ENCODE results near the gene ATF1.

The ATF1 gene

DNA sequence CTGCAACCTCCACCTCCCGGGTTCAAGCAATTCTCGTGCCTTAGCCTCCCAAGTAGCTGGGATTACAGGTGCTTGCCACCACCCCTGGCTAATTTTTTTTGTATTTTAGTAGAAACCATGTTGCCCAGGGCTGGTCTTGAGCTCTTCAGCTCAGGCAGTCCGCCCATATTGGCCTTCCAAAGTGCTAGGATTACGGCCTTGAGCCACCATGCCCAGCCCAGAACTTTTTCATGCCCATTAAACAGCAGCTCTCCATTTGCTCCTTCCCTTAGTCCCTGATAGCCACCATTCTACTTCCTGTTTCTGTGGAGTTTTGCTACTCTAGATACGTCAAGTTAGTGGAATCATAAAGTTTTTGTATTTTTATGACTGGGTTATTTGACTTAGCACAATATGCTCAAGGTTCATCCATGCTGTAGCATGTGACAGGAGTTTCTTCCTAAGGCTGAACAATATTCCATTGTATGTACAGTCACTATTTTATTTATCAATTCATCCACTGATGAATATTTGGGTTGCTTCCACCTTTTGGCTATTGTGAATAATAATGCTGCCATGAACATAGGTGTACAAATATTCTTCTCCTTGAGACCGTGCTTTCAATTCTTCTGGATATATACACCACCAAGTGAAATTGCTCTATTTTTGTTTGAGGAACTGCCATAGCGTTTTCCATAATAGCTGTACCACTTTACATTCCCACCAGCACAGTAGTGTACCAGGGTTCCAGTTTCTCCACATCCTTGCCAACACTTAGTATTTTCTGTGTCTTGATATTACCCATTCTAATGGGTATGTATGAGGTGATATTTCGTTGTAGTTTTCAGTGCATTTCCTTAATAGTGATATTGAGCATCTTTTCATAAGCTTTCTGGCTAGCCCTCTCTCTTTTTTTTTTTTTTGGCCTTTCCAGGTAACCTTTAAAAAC lies 15.0 kb downstream of the ATF1 start:
- Histone ChIP-seq H3K4me3 (no peak overlapping the region), H3K27ac (no peak overlapping the region), H3K4me1 (no peaks in the 10 kb centered on the region), H3K9me3 (no peaks in the 10 kb centered on the region), H3K27me3 (no peaks in the 10 kb centered on the region), H3K36me3 (peaks cover 11 to 21% (median 19%) of the 10 kb centered on the region in 3 donors)
- TF ChIP-seq, protein P1, sequence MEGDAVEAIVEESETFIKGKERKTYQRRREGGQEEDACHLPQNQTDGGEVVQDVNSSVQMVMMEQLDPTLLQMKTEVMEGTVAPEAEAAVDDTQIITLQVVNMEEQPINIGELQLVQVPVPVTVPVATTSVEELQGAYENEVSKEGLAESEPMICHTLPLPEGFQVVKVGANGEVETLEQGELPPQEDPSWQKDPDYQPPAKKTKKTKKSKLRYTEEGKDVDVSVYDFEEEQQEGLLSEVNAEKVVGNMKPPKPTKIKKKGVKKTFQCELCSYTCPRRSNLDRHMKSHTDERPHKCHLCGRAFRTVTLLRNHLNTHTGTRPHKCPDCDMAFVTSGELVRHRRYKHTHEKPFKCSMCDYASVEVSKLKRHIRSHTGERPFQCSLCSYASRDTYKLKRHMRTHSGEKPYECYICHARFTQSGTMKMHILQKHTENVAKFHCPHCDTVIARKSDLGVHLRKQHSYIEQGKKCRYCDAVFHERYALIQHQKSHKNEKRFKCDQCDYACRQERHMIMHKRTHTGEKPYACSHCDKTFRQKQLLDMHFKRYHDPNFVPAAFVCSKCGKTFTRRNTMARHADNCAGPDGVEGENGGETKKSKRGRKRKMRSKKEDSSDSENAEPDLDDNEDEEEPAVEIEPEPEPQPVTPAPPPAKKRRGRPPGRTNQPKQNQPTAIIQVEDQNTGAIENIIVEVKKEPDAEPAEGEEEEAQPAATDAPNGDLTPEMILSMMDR (IDR thresholded peaks at IDR 0.05), result no peak
- DNase-seq, result no peak
- intact Hi-C loops (cut with DNase I; ENCODE audit: low total_unique reads), result no loop called here

DNA sequence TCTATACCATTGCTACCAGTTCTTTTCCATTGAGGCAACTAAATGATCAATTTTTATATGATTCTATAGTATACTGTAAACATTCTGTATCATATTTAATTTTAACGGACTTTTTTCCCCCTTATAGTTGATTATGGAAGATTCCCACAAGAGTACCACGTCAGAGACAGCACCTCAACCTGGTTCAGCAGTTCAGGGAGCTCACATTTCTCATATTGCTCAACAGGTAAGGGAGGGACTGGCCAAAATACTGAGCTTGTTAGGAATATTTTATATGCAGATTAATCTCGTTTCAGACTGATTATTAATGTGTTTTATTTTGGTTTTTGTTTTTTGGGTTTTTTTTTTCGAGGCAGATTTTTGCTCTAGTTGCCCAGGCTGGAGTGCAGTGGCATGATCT lies 16.1 kb downstream of the ATF1 start:
- no peaks in the 10 kb centered on the region for H3K9me3 ChIP-seq
- no peak overlapping the region for H3K4me3 ChIP-seq
- no peak for DNase-seq
- peaks cover 11 to 21% (median 19%) of the 10 kb centered on the region in 3 donors for H3K36me3 ChIP-seq
- TF ChIP-seq, protein P1 (IDR thresholded peaks at IDR 0.05), result no peak
- no peaks in the 10 kb centered on the region for H3K4me1 ChIP-seq
- H3K27me3 ChIP-seq, result no peaks in the 10 kb centered on the region
- no peak overlapping the region for H3K27ac ChIP-seq
- intact Hi-C loops (cut with DNase I; ENCODE audit: low total_unique reads), result no loop called here

DNA sequence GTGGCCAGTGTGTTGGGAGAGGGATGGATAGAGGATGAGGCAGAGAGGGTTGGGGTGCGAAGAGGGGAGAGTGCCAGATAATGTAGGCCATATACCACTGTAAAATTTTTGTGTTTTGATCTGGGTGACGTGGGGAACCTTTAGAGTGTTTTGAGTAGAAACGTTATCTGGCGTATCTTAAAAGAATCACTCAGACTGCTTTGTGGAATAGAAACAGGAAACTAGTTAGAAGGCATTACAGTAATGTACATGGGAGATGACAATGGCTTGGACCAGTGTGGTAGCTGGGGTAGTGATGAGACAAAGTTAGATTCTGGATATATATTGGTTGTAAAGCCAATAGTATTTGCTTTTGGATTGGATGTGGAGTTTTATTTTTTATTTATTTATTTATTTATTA lies 20.6 kb downstream of the ATF1 start:
- Histone ChIP-seq H3K4me3 (no peak overlapping the region), H3K9me3 (no peaks in the 10 kb centered on the region), H3K4me1 (peaks cover 0 to 15% (median 5%) of the 10 kb centered on the region in 4 donors), H3K36me3 (peaks cover 9 to 29% (median 19%) of the 10 kb centered on the region in 3 donors), H3K27ac (no peak overlapping the region), H3K27me3 (no peaks in the 10 kb centered on the region)
- TF ChIP-seq, protein P1 (IDR thresholded peaks at IDR 0.05), result no peak
- intact Hi-C loops (cut with DNase I; ENCODE audit: low total_unique reads), result no loop called here
- DNase-seq, result no peak

DNA sequence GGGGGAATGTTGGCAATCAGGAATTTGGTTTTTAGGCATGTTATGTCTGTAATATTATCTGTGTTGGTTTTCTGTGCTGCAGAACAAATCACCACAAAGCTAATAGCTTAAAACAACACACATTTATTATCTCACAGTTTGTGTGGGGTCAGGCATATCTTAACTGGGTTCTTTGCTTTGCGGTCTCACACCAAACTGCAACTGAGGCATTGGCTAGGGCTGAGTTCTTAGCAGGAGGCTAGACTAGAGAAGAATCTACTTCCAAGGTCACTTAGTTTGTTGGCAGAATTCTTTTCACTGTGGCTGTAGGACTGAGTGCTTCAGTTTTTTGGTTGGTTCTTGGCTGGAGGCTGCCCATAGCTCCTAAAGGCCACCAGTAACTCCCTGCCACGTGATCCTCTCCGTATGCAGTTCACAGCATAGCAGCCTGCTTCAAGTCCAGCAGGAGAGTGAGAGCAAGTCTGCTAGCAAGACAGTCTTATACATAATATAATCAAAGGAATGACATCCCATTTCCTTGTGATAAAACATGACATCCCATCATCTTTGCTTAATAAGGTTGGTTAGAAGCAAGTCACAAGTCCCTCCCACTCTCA lies 21.6 kb downstream of the ATF1 start:
- peaks cover 9 to 28% (median 19%) of the 10 kb centered on the region in 3 donors for H3K36me3 ChIP-seq
- DNase-seq, result no peak
- H3K4me3 ChIP-seq, result no peak overlapping the region
- H3K27me3 ChIP-seq, result no peaks in the 10 kb centered on the region
- intact Hi-C loops (cut with DNase I; ENCODE audit: low total_unique reads), result no loop called here
- TF ChIP-seq, protein P1 (IDR thresholded peaks at IDR 0.05), result no peak
- H3K27ac ChIP-seq, result no peak overlapping the region
- no peaks in the 10 kb centered on the region for H3K9me3 ChIP-seq
- peaks cover 0 to 15% (median 5%) of the 10 kb centered on the region in 4 donors for H3K4me1 ChIP-seq

DNA sequence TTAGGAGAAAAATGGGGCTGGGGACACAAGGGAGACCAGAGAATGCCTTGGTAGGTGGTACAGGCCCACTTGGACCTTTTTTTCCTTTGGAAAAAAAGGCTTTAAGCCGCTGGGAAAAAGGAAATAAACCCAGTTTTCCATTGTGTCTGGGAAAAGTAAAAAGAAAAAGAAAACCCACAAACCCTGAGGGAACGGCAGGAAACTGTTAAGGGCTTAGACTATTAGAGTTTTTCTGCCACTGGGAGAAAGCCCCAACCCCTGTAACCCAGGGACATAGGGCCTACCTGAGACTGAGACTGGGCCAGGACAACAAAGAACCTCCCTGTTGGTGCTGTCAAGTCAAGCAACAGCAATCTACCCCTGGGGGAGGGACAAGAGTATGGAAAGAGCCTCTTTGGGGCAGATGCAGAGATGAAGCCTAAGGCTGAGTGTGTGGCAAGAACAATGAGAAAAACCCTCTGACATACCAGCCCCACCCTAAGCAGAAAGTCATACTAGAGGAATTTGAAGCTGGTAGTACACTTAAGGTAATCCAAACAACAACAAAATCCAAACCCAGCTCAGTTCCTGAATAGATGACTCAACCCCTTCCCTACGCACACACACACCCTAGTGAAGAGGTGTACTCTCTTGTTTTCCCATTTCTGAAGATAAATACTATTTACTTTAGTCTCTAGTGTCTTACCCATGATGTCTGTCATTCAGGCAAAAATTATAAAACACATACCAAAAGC lies 22.8 kb downstream of the ATF1 start:
- TF ChIP-seq, protein P1 (IDR thresholded peaks at IDR 0.05), result no peak
- no peak overlapping the region for H3K4me3 ChIP-seq
- no peak overlapping the region for H3K27ac ChIP-seq
- no peaks in the 10 kb centered on the region for H3K9me3 ChIP-seq
- no peaks in the 10 kb centered on the region for H3K27me3 ChIP-seq
- intact Hi-C loops (cut with DNase I; ENCODE audit: low total_unique reads), result no loop called here
- no peak for DNase-seq
- H3K36me3 ChIP-seq, result peaks cover 5 to 16% (median 12%) of the 10 kb centered on the region in 3 donors
- H3K4me1 ChIP-seq, result peaks cover 0 to 15% (median 5%) of the 10 kb centered on the region in 4 donors
